NCI-H1694 (cell line): Measurements from ENCODE around the gene SMIM29.
"Not testable (repeated sequence)": the region's sequence is repeated elsewhere in the genome, so short reads cannot be mapped to it uniquely, and the experiment has no call there.

Source experiments
- DNase-seq: peaks from one replicate; lab custom pipeline; 2025; lab: John Stamatoyannopoulos, UW

The SMIM29 gene

GRCh38 chr6:34267746-34268145 lies 18.9 kb upstream of the SMIM29 start:
- DNase-seq = no peak

GRCh38 chr6:34263484-34263883 lies 14.7 kb upstream of the SMIM29 start:
- not testable (repeated sequence) for DNase-seq

- DNase-seq = no peak
Observed at GRCh38 chr6:34260576-34261267, 11.9 kb upstream of the SMIM29 start.

GRCh38 chr6:34259529-34260069 lies 10.8 kb upstream of the SMIM29 start:
- no peak for DNase-seq

- not testable (repeated sequence) for DNase-seq
Observed at GRCh38 chr6:34252395-34252794, 3.6 kb upstream of the SMIM29 start.

- peak; percentile 39 for DNase-seq
Observed at GRCh38 chr6:34249469-34250261, 859 bp upstream of the SMIM29 start.

GRCh38 chr6:34248198-34248726 lies 544 bp downstream of the SMIM29 start:
- no peak for DNase-seq

- no peak for DNase-seq
Observed at GRCh38 chr6:34247481-34248197, 1.2 kb downstream of the SMIM29 start.

GRCh38 chr6:34246563-34247391 lies 2.0 kb downstream of the SMIM29 start:
- peak; percentile 75 for DNase-seq

- no peak for DNase-seq
Observed at GRCh38 chr6:34246249-34246562, 2.6 kb downstream of the SMIM29 start.

GRCh38 chr6:34245761-34246140 lies 3.1 kb downstream of the SMIM29 start:
- DNase-seq = not testable (repeated sequence)

GRCh38 chr6:34245032-34245760 lies 3.6 kb downstream of the SMIM29 start:
- DNase-seq = not testable (repeated sequence)

- DNase-seq = no peak
Observed at GRCh38 chr6:34243901-34244884, 4.6 kb downstream of the SMIM29 start.

- DNase-seq = no peak
Observed at GRCh38 chr6:34243131-34243771, 5.6 kb downstream of the SMIM29 start.

GRCh38 chr6:34242252-34243130 lies 6.3 kb downstream of the SMIM29 start:
- no peak for DNase-seq

GRCh38 chr6:34241351-34242215 lies 7.2 kb downstream of the SMIM29 start:
- no peak for DNase-seq
